HG03432 (cell line): ENCODE results near the gene TSPO2.

ENCODE experiments used
- ATAC-seq: cut with Tn5 transposase; IDR thresholded peaks from one replicate; pipeline ENCODE4 v1.9.1; 2021; ENCODE audit warnings: mild to moderate bottlenecking, moderate library complexity; ENCODE audit not compliant: unreplicated experiment

TSPO2 gene

GRCh38 chr6:41027241-41027640 lies 15.0 kb upstream of the TSPO2 start:
- no peak for ATAC-seq

- ATAC-seq: peak; percentile 93
Observed at GRCh38 chr6:41027799-41028560, 14.3 kb upstream of the TSPO2 start.

GRCh38 chr6:41028561-41029412 lies 13.5 kb upstream of the TSPO2 start:
- ATAC-seq: peak; percentile 36

- ATAC-seq: no peak
Observed at GRCh38 chr6:41032830-41033229, 9.4 kb upstream of the TSPO2 start.

GRCh38 chr6:41033776-41034175 lies 8.5 kb upstream of the TSPO2 start:
- no peak for ATAC-seq

GRCh38 chr6:41036186-41036585 lies 6.1 kb upstream of the TSPO2 start:
- ATAC-seq: no peak

- no peak for ATAC-seq
Observed at GRCh38 chr6:41036601-41037000, 5.7 kb upstream of the TSPO2 start.

- no peak for ATAC-seq
Observed at GRCh38 chr6:41037107-41037900, 5.0 kb upstream of the TSPO2 start.

- no peak for ATAC-seq
Observed at GRCh38 chr6:41038205-41038604, 4.1 kb upstream of the TSPO2 start.

- no peak for ATAC-seq
Observed at GRCh38 chr6:41039060-41039998, 2.9 kb upstream of the TSPO2 start, which contains the start of gene UNC5CL. UNC5CL (minus strand) TSS chr6:41039221; CDS start chr6:41035074, 4,147 bp downstream.

- ATAC-seq: peak; percentile 49
Observed at GRCh38 chr6:41040101-41040939, 1.9 kb upstream of the TSPO2 start.

GRCh38 chr6:41040940-41041536 lies 1.2 kb upstream of the TSPO2 start:
- ATAC-seq: no peak

- no peak for ATAC-seq
Observed at GRCh38 chr6:41043151-41043550, 884 bp downstream of the TSPO2 start.

GRCh38 chr6:41045664-41046063 lies 3.4 kb downstream of the TSPO2 start:
- ATAC-seq: no peak

GRCh38 chr6:41046084-41046483 lies 3.8 kb downstream of the TSPO2 start:
- ATAC-seq: no peak

- ATAC-seq: no peak
Observed at GRCh38 chr6:41047306-41047705, 5.0 kb downstream of the TSPO2 start.

GRCh38 chr6:41047745-41048732 lies 5.8 kb downstream of the TSPO2 start:
- ATAC-seq: no peak

- ATAC-seq: no peak
Observed at GRCh38 chr6:41049521-41049920, 7.3 kb downstream of the TSPO2 start.
